Measurements from ENCODE around the gene REXO1. TPM values are rescaled to one million over a fixed set of nuclear protein-coding genes. Genes with fewer than 3 reads are reported as not detected.
A peak's percentile ranks its signal among the peaks of the same experiment; 100 is the strongest.

REXO1 gene
- total and polyA plus RNA-seq, 9 of the 15 experiments (the other 6 are each of a cell fraction or from before 2014, with no cell fraction given): 0.04 to 63.3 (median 15.8) TPM

DNA sequence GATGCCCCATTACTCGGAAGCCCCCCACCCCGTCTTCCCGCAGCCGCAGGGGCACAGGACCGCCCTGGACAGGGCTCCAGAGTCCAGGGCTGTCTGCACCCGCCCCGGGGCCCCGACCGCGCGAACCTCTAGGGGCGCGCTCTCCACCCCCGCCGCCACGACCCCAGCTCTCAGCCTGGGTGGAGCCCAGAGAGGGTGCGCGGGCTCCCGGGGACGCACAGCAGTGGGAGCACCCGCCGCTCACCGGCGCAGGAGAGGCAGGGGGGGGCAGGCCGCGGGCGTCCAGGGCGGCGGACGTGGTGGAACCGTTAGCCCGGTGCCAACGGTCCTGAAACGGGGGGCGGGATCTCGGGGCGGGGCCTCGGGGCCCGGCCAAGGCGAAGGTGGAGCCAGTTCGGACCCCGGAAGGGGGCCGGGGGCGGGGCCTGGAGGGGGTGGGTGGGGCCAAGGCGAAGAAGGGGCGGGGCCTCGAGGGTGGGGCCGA, 36.3 kb downstream of the REXO1 start, which contains the start of gene ATP8B3:
Gene ATP8B3 (minus strand): TSS at position 335 of the 484 bp plus-strand sequence. CDS start 540 bp downstream, outside the sequence.
- H3K4me3 ChIP-seq: peak within 1 kb of the TSS; percentile 75
- H3K79me2 ChIP-seq (ENCODE audit: control insufficient read depth, insufficient read depth, low read length): peaks cover 5% of the 10 kb centered on the region; the same call in 1 of the 3 replicates
- no peaks in the 10 kb centered on the region for H4K20me1 ChIP-seq (replicated peaks; ENCODE audit: control insufficient read depth, insufficient read depth, low read length)
- under 1% methylated on average over 22 of the region's 48 CpGs for WGBS (ENCODE audit: insufficient coverage, low coverage, missing lambda C conversion rate)
- peaks cover 8 to 76% of the 10 kb centered on the region in 2 experiments; a peak in 3 of 5 replicates for H3K4me1 ChIP-seq (replicated peaks in 1 of 2; ENCODE audit: control insufficient read depth in 2 of 2, insufficient read depth in 2 of 2, low read length in 2 of 2)
- no peaks in the 10 kb centered on the region for H3K9me1 ChIP-seq (ENCODE audit: control insufficient read depth, insufficient read depth, low read length)
- peak within 1 kb of the TSS; percentile 97 for H2AFZ ChIP-seq (ENCODE audit: low read depth, low read length)
- ChIA-PET CTCF (ENCODE audit: low intra/inter-chr PET ratio) (interaction anchor here (1.0 kb wide), 1 partner anchor 37 kb away, joined by 4 read pairs; no protein-coding TSS in a partner anchor), POLR2A (interaction anchor here (0.6 kb wide), 3 partner anchors 12 to 225 kb away, joined by 3 read pairs; no protein-coding TSS in a partner anchor)
- FAIRE-seq (no peak), ATAC-seq (peak; percentile 14), DNase-seq (ENCODE audit: extremely low read depth in 1 of 4, low spot score in 3 of 4) (peak in 3 of 4 experiments; percentile 98 to 99 (median 98))
- H3K9ac ChIP-seq (ENCODE audit: insufficient read depth in 1 of 2, low read depth in 2 of 2, low read length in 2 of 2): peak within 1 kb of the TSS; percentile 78 to 93
- peak within 1 kb of the TSS; percentile 92 for H3K27ac ChIP-seq (ENCODE audit: extremely low read depth, low read depth, low read length)
- peaks cover 20% of the 10 kb centered on the region; the same call in 1 of the 3 replicates for H3K36me3 ChIP-seq (ENCODE audit: control insufficient read depth, insufficient read depth, low read length)
- no TSS peak for BruUV-seq (replicated peaks)
- H3K9me3 ChIP-seq (replicated peaks; ENCODE audit: control insufficient read depth, insufficient read depth, low read depth, low read length): no peaks in the 10 kb centered on the region; the same call in 1 of the 2 replicates
- intact Hi-C loops (cut with micrococcal nuclease) (loop anchor here (1.0 to 2.0 kb wide), 2 partner anchors 15 to 37 kb away; no protein-coding TSS in a partner anchor), in situ Hi-C loops (cut with MboI) (no loop called here)
- no peaks in the 10 kb centered on the region for H3K27me3 ChIP-seq (ENCODE audit: control insufficient read depth in 2 of 2, insufficient read depth in 2 of 2, low read length in 2 of 2)
- H3K4me2 ChIP-seq (ENCODE audit: insufficient read depth, low read length): peak within 1 kb of the TSS; percentile 98
- TF ChIP-seq RBM34 (IDR thresholded peaks at IDR 0.05; ENCODE audit: borderline replicate concordance, insufficient read depth, low read length) (no peak), NFYB (IDR thresholded peaks at IDR 0.05; ENCODE audit: extremely low read depth, insufficient read length) (no peak), ETV1 (tag; conservative IDR thresholded peaks at IDR 0.05; ENCODE audit: low read depth) (no peak), CAMTA2 (CRISPR knock-in tag; conservative IDR thresholded peaks at IDR 0.05) (no peak), ZNF695 (CRISPR knock-in tag; IDR thresholded peaks at IDR 0.05) (no peak), KAT7 (CRISPR knock-in tag; IDR thresholded peaks at IDR 0.05; ENCODE audit: borderline replicate concordance) (0 out of 2 replicates have a peak, but pooled peaks have one; percentile 49), ZFP30 (CRISPR knock-in tag; IDR thresholded peaks at IDR 0.05; ENCODE audit: borderline replicate concordance) (no peak), KLF6 (CRISPR knock-in tag; IDR thresholded peaks at IDR 0.05; ENCODE audit: borderline replicate concordance) (no peak), PHF8 (IDR thresholded peaks at IDR 0.05; ENCODE audit: borderline replicate concordance, low read length) (peak; percentile 48; the same call in 1 of the 2 replicates), NFE2L1 (tag; IDR thresholded peaks at IDR 0.05; ENCODE audit: borderline replicate concordance, low read depth) (no peak), RCOR1 (IDR thresholded peaks at IDR 0.05; ENCODE audit: borderline replicate concordance in 1 of 2, low read depth in 2 of 2, low read length in 2 of 2) (peak in 1 of 2 experiments; percentile 81; a peak in 3 of 4 replicates), BMI1 (IDR thresholded peaks at IDR 0.05; ENCODE audit: low read length) (no peak), ZNF75A (CRISPR knock-in tag; IDR thresholded peaks at IDR 0.05) (no peak), HEY1 (CRISPR knock-in tag; IDR thresholded peaks at IDR 0.05; ENCODE audit: borderline replicate concordance) (no peak), ZNF507 (tag; conservative IDR thresholded peaks at IDR 0.05) (no peak)
- TF ChIP-seq, protein P1, sequence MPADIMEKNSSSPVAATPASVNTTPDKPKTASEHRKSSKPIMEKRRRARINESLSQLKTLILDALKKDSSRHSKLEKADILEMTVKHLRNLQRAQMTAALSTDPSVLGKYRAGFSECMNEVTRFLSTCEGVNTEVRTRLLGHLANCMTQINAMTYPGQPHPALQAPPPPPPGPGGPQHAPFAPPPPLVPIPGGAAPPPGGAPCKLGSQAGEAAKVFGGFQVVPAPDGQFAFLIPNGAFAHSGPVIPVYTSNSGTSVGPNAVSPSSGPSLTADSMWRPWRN (IDR thresholded peaks at IDR 0.05; ENCODE audit: low read depth): no peak
- TF ChIP-seq, protein P2, sequence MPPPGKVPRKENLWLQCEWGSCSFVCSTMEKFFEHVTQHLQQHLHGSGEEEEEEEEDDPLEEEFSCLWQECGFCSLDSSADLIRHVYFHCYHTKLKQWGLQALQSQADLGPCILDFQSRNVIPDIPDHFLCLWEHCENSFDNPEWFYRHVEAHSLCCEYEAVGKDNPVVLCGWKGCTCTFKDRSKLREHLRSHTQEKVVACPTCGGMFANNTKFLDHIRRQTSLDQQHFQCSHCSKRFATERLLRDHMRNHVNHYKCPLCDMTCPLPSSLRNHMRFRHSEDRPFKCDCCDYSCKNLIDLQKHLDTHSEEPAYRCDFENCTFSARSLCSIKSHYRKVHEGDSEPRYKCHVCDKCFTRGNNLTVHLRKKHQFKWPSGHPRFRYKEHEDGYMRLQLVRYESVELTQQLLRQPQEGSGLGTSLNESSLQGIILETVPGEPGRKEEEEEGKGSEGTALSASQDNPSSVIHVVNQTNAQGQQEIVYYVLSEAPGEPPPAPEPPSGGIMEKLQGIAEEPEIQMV (tag; conservative IDR thresholded peaks at IDR 0.05; ENCODE audit: low read depth): no peak
- TF ChIP-seq, protein P3, sequence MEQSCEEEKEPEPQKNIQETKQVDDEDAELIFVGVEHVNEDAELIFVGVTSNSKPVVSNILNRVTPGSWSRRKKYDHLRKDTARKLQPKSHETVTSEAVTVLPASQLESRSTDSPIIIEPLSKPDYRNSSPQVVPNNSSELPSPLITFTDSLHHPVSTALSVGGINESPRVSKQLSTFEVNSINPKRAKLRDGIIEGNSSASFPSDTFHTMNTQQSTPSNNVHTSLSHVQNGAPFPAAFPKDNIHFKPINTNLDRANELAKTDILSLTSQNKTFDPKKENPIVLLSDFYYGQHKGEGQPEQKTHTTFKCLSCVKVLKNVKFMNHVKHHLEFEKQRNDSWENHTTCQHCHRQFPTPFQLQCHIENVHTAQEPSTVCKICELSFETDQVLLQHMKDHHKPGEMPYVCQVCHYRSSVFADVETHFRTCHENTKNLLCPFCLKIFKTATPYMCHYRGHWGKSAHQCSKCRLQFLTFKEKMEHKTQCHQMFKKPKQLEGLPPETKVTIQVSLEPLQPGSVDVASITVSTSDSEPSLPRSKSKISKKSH (CRISPR knock-in tag; IDR thresholded peaks at IDR 0.05): no peak

All from K562 (cell line).